ENCODE data around the gene ADPRS.
A peak's percentile ranks its signal among the peaks of the same experiment; 100 is the strongest.

Gene ADPRS

DNA sequence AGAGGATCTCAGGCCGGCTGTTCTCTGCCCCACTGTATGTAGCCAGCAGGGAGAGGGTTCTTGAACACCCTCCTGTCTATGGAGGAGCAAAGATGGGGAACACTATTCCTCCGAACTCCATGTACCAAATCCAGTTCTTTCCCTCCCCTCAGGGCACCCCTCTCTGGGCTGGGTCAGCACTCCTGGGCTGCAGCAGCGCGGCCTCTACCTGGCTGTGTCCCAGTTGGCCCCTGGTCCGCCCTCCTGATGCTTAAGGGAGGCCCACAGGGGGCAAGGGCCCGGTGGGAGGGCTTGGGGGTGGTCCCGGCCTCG, 471 bp upstream of the ADPRS start:
- no peak for DNase-seq

DNA sequence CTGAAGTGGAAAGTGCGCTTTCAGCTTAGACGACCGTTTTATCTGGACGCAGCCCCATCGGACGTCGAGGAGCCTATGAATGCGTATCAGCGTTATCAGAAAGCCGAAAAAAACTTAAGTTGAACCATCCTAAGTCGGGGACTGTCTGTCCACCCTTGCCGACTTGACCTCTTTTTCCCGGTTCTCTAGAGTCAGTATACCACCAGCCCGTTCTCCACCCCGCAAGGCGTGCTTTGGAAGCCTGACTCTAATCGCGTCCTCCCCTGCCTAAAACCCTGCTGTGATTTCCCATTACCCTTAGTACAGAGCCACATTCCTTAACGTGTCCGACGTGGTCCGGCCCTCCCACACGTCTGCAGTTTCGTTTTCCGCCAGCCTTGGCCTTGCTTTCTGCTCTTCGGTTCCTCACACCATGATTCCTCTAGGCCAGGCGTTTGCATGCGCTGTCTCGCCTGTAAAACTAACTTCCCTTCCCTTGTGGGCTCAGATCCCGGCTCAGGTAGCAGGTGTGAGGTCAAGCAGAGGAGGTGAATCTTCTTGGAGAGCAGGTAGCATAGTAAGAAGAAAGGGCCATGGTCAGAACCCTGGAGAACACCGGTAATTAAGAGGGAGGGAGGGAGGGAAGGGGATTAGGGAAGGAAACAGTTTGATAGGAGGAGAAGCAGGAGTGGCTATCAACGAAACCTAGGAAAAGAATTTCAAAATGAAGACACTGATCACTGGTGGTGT, 865 bp downstream of the ADPRS start:
- DNase-seq, result peak; percentile 39

DNA sequence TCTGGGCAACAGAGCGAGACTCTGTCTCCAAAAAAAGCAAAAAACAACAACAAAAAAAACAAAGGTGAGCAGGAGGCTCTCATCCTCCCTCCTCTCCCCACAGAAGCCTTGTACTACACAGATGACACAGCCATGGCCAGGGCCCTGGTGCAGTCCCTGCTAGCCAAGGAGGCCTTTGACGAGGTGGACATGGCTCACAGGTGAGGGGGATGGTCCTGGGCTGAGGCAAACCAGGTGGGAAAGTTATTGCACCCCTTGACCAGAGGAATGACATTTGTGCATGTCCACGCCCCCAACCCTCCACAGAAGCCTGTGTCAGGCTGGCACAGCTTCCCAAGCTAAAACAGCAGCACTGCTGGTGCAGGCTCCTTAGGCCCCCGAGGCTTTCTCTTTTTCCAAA, 2.4 kb downstream of the ADPRS start:
- DNase-seq, result no peak

DNA sequence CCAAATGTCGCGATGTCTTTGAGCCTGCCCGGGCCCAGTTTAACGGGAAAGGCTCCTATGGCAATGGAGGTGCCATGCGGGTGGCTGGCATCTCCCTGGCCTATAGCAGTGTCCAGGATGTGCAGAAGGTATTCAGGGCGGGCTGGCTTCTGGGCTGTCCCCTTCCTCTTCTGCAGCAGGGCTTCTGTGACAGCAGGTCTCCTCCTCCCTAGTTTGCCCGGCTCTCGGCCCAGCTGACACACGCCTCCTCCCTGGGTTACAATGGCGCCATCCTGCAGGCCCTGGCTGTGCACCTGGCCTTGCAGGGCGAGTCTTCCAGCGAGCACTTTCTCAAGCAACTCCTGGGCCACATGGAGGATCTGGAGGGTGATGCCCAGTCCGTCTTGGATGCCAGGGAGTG, 3.0 kb downstream of the ADPRS start:
- no peak for DNase-seq

DNA sequence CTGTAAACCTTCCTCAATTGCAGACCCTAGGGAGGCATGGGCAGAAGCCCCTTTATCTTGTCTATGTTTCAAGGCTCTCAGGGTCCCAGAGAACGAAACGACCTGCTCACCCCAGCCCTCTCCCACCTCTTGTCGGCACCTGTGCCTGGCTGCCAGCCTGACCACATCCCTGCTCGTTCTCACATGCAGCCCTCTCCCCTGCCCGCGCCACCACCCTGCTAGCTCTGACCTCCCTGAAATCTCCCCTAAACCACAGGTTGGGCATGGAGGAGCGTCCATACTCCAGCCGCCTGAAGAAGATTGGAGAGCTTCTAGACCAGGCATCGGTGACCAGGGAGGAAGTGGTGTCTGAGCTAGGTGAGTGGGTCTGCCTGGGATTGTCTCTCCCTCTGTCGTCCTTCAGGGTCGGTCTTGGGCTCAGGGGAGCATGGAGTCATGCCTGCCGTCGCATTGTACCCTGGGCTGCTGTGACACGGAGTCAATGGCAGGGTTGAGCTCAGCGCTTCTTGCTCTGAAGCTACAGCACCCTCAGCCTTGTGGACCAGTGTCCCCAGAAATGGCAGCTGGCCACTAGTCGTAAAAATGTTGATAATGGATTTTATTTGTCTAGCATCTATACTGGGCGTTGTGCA, 3.6 kb downstream of the ADPRS start:
- DNase-seq, result no peak

DNA sequence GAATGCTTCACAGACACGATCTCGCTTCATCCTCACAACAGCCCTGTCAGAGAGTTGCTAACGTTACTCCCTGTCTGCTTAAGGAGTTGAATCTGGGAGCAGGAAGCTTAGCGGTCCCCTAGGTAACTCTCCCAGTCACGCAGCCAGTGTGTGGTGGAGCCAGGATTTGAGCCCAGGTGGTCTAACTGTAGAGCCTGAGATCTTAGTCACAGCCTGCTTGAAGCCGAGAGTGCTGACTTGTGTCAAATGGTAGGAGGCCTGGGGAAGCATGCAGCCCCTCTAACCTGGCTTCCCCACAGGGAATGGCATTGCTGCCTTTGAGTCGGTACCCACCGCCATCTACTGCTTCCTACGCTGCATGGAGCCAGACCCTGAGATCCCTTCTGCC, 4.1 kb downstream of the ADPRS start:
- DNase-seq, result no peak

DNA sequence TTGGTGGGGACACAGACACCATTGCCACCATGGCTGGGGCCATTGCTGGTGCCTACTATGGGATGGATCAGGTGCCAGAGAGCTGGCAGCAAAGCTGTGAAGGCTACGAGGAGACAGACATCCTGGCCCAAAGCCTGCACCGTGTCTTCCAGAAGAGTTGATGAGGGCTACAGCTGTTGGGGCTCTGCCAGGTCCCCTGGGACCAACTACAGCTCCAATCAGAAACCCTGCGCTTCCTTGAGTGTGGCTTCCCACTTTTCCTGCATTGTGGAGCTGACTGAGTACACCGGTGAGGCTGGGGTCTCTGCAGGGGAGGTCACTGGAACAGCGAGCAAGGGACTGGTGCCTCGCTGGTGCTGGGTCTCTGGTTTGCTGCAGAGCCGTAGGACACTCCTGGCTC, 4.5 kb downstream of the ADPRS start:
- no peak for DNase-seq

DNA sequence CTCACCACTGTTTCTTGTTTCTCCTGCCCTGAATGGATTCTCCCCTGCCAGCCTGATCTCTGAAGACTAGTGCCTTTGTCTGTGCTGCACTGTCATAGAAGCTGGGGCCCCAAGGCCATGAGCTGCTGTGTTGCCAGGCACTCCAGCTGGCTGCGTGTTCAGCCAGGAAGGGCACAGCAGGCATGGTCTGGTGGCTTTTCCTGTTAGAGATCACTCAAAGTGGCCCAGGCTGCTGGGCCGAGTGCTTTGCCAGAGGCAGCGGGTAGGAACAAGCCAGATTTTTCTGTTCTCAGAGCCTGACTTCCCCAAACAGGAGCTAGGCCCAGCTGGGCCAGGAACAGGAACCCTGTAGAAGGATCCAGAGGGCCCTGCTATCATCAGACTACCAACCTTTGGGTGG, 5.2 kb downstream of the ADPRS start:
- no peak for DNase-seq

DNA sequence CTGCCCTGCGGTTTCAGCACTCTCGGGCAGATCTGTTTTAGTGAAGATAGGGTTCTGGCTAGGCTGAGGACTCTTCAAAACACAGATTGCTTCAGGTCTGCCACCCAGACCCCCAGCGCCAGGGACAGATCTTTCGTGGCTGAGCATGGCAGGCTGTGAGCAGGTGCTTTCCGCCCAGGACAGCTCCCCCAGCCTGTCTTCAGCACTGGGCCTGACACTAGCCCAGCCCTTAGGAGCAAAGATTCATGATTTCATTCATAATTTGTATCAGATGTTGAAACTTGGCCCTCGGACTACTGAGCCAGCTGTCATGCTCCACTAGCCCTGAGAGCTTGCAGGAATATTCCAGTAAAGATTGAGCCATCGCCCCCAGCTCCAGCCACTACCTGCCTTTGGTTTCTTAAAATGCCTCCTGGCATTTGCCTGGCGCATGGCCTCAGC, 5.9 kb downstream of the ADPRS start:
- no peak for DNase-seq

DNA sequence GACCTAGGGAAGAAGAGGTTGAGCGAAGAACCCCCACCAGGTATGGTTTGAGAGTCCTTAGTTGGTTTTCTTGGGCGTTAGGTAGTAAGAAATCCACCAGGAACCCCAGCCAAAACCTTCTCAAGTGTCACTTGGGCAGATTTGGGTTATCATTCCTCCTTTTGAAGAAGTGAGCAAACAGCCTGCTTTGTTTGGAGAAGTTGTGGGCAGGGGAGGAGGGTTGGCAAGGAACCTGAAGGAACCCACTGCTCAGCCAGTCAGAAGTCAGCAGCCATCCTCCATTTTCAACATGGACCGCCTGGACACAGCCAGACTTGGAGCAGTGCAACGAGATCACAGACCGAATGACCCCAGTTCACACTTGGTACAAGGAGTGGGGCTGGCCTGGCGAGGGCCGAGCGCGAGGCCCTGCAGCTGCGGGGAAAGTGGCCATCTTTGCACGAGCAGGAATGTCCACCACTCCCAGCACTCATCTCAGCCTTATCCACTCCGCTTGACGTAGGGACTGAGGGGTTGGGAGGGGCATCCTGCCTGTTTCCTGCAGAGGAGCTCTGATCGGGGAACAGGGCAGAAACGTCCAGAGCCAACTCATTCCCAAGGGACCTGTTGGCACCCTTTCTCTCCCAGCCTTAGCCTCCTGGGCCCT, 7.2 kb downstream of the ADPRS start:
- no peak for DNase-seq

DNA sequence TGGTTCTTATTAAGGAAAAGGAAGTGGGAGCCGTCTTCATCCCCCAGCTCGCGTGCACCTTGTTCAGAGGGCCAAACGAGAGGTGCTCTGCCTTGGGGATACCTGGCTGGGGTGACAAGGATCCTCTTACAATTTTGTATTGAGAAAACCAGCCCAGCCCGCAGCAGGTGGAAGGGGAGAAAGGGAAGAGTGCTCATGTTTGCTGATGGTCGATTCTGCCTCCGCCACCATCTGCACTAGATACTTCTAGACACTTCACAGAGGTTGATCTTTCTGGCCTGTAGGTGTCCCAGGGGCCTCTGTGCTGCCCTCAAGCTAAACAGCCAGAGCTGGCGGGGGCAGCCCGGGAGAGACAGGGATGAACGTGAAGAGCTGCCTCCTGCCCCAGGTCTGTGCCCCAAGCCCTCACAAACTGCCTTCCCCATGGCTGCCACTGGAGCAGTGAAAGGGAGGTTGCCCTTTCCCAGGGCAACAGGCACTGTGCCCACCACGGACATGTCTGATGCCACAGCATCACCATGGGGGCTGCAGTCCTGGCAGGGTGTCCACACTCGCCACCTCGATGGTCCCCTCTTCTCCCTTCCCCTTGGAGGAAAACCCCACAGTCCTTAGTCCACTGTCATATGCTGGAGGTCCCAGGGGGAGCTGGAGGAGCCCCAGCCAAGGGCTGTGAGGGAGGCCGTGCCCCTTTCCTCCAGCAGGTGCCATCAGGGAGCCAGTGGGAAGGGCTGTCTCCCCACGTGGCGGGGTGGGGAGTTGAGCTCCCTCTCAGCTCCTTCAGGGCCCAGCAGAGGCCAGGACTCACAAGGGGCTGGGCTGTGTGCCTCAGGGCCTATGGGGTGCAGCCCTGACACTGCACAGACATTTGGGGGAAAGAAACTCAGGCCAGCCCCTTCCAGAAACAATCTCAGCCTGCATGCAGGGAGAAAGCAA, 8.1 kb downstream of the ADPRS start:
- no peak for DNase-seq

DNA sequence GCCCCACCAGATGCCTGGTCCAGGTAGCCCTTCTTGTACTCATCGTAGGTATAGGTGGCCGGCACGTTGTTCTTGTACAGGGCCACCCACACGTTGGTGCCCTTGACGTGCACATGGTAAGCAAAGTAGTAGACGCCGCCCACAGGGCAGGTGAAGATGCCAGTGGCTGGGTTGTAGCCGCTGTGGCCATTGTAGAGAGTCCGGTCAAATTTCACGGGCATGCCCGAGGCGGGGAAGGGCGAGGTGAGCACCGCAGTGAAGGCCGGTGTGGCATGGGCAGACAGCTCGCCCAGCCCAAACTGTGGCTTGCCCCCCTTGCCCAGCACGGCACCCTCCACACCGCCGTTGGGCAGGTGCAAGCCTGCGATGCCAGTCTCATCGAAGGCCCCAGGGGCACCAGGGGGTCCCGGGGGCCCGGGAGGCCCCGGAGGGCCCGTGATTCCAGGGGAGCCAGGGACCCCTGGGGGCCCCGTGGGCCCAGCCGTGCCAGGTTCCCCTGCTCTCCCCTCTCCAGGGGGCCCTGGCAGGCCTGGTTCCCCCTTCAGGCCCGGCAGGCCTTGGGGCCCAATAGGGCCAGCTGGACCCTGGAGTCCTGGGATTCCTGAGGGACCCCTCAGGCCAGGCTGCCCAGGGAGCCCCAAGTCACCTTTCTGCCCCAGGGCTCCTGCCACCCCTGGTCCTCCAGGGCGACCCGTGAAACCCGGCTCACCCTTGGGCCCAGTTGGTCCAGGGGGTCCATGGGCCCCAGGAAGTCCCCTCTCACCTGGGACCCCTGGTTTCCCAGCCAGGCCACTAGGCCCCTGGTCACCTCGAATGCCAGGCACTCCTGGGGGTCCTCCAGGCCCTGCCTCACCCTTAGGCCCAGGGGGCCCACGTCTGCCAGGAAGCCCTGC, 9.2 kb downstream of the ADPRS start:
- no peak for DNase-seq

DNA sequence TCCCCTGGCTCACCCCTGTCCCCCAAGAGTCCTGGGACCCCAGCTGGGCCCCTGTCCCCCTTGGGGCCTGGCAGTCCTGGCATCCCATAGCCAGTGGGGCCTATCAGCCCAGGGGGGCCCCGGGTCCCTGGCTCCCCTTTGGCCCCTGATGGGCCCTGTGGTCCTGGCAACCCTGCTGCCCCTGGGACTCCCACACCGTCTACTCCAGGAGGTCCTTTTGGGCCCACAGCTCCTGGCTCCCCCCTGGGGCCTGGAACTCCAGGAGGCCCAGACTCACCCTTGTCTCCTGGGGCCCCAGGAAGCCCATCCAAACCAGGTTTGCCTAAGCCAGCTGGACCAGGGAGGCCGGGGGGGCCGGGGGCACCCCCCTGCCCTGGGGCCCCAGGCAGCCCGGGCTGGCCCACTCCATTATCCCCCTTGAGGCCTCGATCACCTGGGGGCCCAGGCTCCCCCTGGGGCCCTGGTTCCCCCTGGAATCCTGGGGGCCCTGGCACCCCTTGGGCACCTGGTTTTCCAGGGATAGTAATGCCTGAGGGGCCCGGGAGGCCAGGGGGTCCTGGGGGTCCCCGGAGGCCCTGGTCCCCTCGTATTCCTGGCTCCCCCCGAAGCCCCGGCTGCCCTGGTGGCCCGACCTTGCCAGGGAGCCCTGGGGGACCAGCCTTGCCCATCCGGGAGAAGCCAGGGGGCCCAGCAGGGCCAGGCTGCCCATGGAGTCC, 10.1 kb downstream of the ADPRS start:
- no peak for DNase-seq

DNA sequence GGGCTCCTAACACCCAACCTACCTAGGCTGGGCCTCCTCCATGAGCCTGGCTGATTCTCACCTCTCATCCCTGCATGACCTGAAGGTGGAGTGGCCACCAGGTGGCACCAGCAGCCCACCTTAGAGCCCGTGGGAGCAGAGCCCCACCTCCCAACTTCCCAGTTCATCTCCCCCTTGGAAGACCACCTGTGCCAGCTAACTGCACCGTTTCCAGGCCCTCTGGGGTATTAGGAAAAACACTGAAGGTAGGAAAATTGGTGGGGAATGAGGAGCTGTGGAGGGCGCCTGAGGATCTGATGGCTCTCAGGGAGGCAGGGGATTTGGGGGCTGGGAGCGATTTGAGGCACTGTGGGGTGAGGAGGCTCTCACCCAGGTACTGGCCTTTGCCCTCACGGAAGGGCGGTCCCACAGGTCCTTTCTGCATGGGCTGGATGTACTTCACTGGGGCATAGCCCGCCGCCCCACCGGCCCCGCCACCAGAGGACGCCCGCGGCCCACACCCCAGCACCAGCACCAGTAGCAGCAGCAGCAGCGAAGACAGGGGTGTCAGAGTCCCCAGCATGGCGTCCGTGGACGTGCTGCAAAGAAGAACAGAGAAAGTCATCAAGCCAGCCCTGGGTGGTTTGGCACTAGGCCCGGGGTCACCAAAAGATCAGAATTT, 11.1 kb downstream of the ADPRS start:
- peak; percentile 85 for DNase-seq

DNA sequence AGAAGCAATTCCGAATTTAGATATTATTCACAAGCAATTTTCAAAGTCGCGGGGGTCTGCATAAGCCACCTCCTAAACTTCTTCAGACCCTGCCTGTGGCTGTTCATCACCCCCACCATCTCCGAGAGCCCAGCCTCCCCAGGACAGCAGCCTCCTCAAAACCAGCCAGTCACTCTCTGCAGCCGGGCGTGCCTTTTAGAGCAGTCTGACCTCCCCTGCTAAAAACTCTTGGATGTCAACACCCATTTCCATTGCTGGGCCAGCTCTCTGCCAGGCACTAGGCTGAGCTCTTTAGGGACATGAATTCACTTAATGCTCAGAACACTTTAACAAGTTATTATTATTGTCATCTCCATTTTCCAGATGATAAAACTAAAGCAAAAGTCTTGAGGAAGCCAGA, 11.7 kb downstream of the ADPRS start:
- no peak for DNase-seq

DNA sequence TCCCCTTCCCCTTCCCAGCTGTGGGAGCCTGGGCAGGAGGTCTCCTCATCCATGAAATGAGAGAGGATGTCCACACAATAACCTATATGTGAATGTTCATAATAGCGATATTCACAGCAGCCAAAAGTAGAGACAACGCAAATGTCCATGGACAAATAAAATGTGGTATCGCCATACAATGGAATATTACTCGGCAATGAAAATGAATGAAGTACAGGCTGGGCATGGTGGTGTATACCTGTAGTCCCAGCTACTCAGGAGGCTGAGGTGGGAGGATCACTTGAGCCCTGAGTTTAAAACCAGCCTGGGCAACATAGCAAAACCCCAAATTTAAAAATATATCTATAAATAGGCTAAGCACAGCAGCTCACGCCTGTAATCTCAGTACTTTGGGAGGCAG, 12.9 kb downstream of the ADPRS start:
- DNase-seq, result no peak

DNA sequence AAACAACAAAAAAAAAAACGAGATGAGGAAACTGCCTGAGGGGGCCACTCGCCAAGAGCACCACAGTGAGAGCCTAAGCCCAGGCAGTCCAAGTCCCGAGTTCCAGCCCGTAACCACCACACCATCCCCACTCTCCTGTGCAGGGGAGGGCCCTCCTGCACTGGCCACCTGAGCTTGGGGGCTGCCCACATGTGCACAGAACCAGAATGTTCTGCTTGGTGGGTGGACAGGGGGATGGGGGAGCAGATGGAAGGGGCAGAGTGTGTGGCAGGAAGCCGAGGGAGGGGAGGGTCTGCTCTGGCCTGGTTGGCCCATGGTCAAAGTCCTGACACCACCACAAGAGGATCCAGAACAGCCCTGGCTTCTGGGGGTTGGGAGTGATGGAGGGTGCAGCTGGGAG, 17.6 kb downstream of the ADPRS start:
- DNase-seq, result no peak

DNA sequence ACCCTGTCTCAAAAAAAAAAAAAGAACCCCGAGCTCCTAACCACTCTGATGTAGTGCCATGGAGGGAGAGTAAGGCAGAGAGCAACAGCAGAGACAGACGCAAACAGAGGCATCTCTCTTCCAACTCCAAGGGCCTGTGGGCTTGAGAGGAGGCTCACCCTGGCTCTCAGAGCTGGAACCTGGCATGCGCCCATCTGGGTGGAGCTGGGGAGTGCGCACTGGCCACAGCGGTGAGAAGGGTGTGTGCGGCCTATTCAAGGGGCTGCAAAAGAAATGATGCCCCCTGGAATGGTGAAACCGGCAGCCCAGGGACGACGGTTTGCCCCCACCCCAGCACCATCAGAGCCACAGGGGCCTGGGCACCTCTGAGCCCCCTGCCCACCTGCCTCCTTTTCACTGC, 18.7 kb downstream of the ADPRS start:
- no peak for DNase-seq

DNA sequence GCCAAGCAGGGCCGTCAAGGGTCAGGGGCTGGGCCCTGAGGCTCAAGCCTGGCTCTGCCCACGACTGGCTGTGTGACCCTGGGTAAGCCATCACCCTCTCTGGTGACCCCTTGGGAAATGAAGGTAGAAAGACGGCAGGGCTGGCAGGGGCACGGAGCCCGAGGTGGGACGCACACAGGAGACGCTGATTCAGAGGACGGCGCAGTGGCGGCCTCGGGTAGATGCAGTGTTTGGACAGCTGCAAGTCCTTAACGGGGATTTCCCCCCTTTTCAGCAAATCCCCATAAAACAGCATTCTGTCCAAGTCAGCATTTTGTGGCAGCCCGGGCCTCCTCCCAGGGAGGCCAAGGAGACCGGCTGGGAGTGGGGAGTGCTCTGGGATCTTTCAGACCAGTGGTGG, 19.6 kb downstream of the ADPRS start:
- DNase-seq, result no peak

DNA sequence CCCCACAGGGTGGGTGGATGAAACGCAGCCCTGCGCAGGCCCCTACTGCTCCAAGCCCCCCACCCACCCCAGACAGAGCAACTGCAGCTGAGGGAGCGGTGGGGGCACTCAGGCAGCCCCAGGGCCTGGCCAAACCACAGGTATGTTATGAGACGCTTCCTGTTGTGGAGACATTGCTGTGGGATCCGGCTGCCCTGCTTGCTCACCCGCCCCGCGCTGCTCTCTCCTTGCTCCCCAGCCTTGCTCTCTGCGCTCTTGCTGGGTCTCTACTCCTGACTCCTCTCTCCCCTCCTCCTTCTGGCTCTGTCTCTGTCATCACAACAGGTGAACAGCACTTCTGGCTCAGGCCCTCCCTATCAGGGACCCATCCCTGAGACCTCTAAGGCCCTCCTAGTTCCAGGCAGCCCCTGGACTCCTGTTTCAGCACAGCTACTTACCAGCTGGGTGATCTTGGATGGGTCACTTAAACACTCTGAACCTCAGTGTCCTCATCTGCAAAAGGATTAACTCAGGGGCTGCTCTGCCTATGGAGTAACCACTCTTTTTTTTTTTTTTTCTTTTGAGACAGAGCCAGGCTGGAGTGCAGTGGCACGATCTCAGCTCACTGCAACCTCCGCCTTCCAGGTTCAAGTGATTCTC, 20.5 kb downstream of the ADPRS start:
- peak; percentile 42 for DNase-seq

DNA sequence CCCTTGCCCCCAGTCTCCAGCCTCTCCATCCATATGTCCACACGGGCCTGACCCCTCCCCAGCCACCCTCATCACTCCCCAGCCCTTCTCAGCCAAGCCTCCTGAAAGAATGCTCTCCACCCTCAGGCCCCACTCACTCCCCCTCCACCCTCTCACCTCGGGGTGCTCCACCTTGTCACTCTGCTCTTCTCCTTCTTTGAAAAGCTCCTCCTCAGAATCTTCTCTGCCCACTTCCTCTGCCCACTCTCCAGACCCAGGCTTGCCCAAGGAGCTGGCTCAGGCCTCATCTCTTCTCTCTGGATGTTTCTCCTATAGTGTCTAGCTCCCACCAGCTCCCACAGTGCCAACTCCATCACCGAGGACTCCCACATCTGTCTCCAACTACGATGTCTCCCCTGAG, 22.5 kb downstream of the ADPRS start:
- no peak for DNase-seq
